ENCODE results near the gene CHRNA4. TPM values are rescaled to one million over a fixed set of nuclear protein-coding genes. Genes with fewer than 3 reads are reported as not detected.

The CHRNA4 gene
- total and polyA plus RNA-seq, 9 of the 15 experiments (the other 6 are each of a cell fraction or from before 2014, with no cell fraction given), result not detected

- in situ Hi-C loops (cut with MboI), result no loop called here
- TF ChIP-seq POLR2A (conservative IDR thresholded peaks at IDR 0.05), result no peak
- no peak for TF ChIP-seq SAFB2 (IDR thresholded peaks at IDR 0.05; ENCODE audit: borderline replicate concordance, low read depth, low read length, severe bottlenecking)
- no peak for TF ChIP-seq RUNX1 (IDR thresholded peaks at IDR 0.05; ENCODE audit: low read depth)
- TF ChIP-seq GABPA (tag; conservative IDR thresholded peaks at IDR 0.05; ENCODE audit: low read depth), result no peak
- no peak for TF ChIP-seq SMAD2 (IDR thresholded peaks at IDR 0.05; ENCODE audit: low read depth, low read length)
- no peak for TF ChIP-seq STAG1 (CRISPR knock-in tag; IDR thresholded peaks at IDR 0.05; ENCODE audit: borderline replicate concordance)
- intact Hi-C loops (cut with micrococcal nuclease), result no loop called here
- Histone ChIP-seq H3K9me3 (replicated peaks; ENCODE audit: control insufficient read depth, insufficient read depth, low read depth, low read length) (peaks cover 8% of the 10 kb centered on the region), H3K4me2 (ENCODE audit: insufficient read depth, low read length) (no peak overlapping the region), H3K9me1 (ENCODE audit: control insufficient read depth, insufficient read depth, low read length) (no peaks in the 10 kb centered on the region), H3K9ac (ENCODE audit: insufficient read depth in 1 of 2, low read depth in 2 of 2, low read length in 2 of 2) (no peak overlapping the region), H3K79me2 (ENCODE audit: control insufficient read depth, insufficient read depth, low read length) (no peaks in the 10 kb centered on the region), H3K27ac (ENCODE audit: extremely low read depth, low read depth, low read length) (no peak overlapping the region), H3K4me1 (replicated peaks in 1 of 2; ENCODE audit: control insufficient read depth in 2 of 2, insufficient read depth in 2 of 2, low read length in 2 of 2) (no peaks in the 10 kb centered on the region; a peak in 2 of 5 replicates), H3K36me3 (ENCODE audit: control insufficient read depth, insufficient read depth, low read length) (no peaks in the 10 kb centered on the region), H2AFZ (ENCODE audit: low read depth, low read length) (no peak overlapping the region), H4K20me1 (replicated peaks; ENCODE audit: control insufficient read depth, insufficient read depth, low read length) (no peaks in the 10 kb centered on the region), H3K4me3 (no peak overlapping the region), H3K27me3 (ENCODE audit: control insufficient read depth in 2 of 2, insufficient read depth in 2 of 2, low read length in 2 of 2) (peaks cover 0 to 12% of the 10 kb centered on the region in 2 experiments; a peak in 3 of 5 replicates)
- 10% methylated on average over 18 of the region's 18 CpGs for WGBS (ENCODE audit: insufficient coverage, low coverage, missing lambda C conversion rate)
- no TSS peak for BruUV-seq (replicated peaks)
- no peak for DNase-seq (ENCODE audit: extremely low read depth in 1 of 4, low spot score in 3 of 4)
- CTCF ChIA-PET (ENCODE audit: low intra/inter-chr PET ratio), result no interaction called here
- POLR2A ChIA-PET, result no interaction called here
- FAIRE-seq, result no peak
- ATAC-seq, result no peak
These were observed 26.8 kb upstream of the CHRNA4 start for GRCh38 chr20:63387917-63388316.

GRCh38 chr20:63387393-63387792 lies 26.2 kb upstream of the CHRNA4 start:
- ChIA-PET POLR2A (no interaction called here), CTCF (ENCODE audit: low intra/inter-chr PET ratio) (no interaction called here)
- no peak for ATAC-seq

More at GRCh38 chr20:63387393-63387792, 26.2 kb upstream of the CHRNA4 start:
- H3K27ac ChIP-seq (ENCODE audit: extremely low read depth, low read depth, low read length), result no peak overlapping the region
- no peak for DNase-seq (ENCODE audit: extremely low read depth in 1 of 4, low spot score in 3 of 4)
- H2AFZ ChIP-seq (ENCODE audit: low read depth, low read length), result no peak overlapping the region
- no peak for FAIRE-seq
- H3K79me2 ChIP-seq (ENCODE audit: control insufficient read depth, insufficient read depth, low read length), result no peaks in the 10 kb centered on the region
- in situ Hi-C loops (cut with MboI) (no loop called here), intact Hi-C loops (cut with micrococcal nuclease) (no loop called here)
- BruUV-seq (replicated peaks), result no TSS peak
- H3K4me1 ChIP-seq (replicated peaks in 1 of 2; ENCODE audit: control insufficient read depth in 2 of 2, insufficient read depth in 2 of 2, low read length in 2 of 2), result no peaks in the 10 kb centered on the region; a peak in 1 of 5 replicates
- H3K9ac ChIP-seq (ENCODE audit: insufficient read depth in 1 of 2, low read depth in 2 of 2, low read length in 2 of 2), result no peak overlapping the region
- WGBS (ENCODE audit: insufficient coverage, low coverage, missing lambda C conversion rate), result 5% methylated on average over 13 of the region's 13 CpGs
- no peak overlapping the region for H3K4me2 ChIP-seq (ENCODE audit: insufficient read depth, low read length)
- no peaks in the 10 kb centered on the region for H4K20me1 ChIP-seq (replicated peaks; ENCODE audit: control insufficient read depth, insufficient read depth, low read length)
- H3K4me3 ChIP-seq, result no peak overlapping the region
- H3K9me3 ChIP-seq (replicated peaks; ENCODE audit: control insufficient read depth, insufficient read depth, low read depth, low read length), result peaks cover 8% of the 10 kb centered on the region
- TF ChIP-seq EGR1 (conservative IDR thresholded peaks at IDR 0.05) (peak; percentile 25; the same call in 1 of the 2 replicates), ZBTB43 (CRISPR knock-in tag; IDR thresholded peaks at IDR 0.05) (0 out of 2 replicates have a peak, but pooled peaks have one; percentile 15), BACH1 (tag; IDR thresholded peaks at IDR 0.05) (no peak), ZNF133 (CRISPR knock-in tag; IDR thresholded peaks at IDR 0.05) (no peak), ZNF280A (IDR thresholded peaks at IDR 0.05; ENCODE audit: low read depth, partially characterized antibody) (no peak), ZNF232 (CRISPR knock-in tag; IDR thresholded peaks at IDR 0.05) (no peak), SREBF1 (IDR thresholded peaks at IDR 0.05; ENCODE audit: borderline replicate concordance, low read depth, low read length) (no peak)
- no peaks in the 10 kb centered on the region for H3K9me1 ChIP-seq (ENCODE audit: control insufficient read depth, insufficient read depth, low read length)
- H3K36me3 ChIP-seq (ENCODE audit: control insufficient read depth, insufficient read depth, low read length), result no peaks in the 10 kb centered on the region
- H3K27me3 ChIP-seq (ENCODE audit: control insufficient read depth in 2 of 2, insufficient read depth in 2 of 2, low read length in 2 of 2), result peaks cover 0 to 12% of the 10 kb centered on the region in 2 experiments; a peak in 3 of 5 replicates

All from K562 (cell line).